Right atrium auricular region (tissue), 2 donors: ENCODE measurements around the gene FGF12. TPM values are rescaled to one million over a fixed set of nuclear protein-coding genes. Genes with fewer than 3 reads are reported as not detected.

Experiments used
- DNase-seq: peaks from one replicate; pipeline ENCODE4 v3.0.0-alpha.2; 2019; ENCODE audit warnings: low spot score
- H3K27ac ChIP-seq, 2 donors: fragments of 200-600 bp; sonication (generic); 1 replicate in 1 of 2; 2 replicates in 1 of 2; pipeline ENCODE4 v1.5.1; 2016 to 2019
- H3K27me3 ChIP-seq, 2 donors: fragments of 200-600 bp; sonication (generic); one replicate each; pipeline versions ENCODE4 v1.5.1 to v1.6.0; 2017 to 2019
- H3K36me3 ChIP-seq: fragments of 200-600 bp; sonication (generic); one replicate; pipeline ENCODE4 v1.5.1; 2016
- H3K4me1 ChIP-seq, 2 donors: fragments of 200-600 bp; sonication (generic); one replicate each; pipeline versions ENCODE4 v1.5.1 to v1.6.0; 2017 to 2019
- H3K4me3 ChIP-seq, 2 donors: fragments of 200-600 bp; sonication (generic); 1 replicate in 1 of 2; 2 replicates in 1 of 2; pipeline ENCODE4 v1.5.1; 2017 to 2019; ENCODE audit warnings: mild to moderate bottlenecking in 1 of 2, moderate library complexity in 1 of 2
- H3K9me3 ChIP-seq, 2 donors: fragments of 200-600 bp; sonication (generic); one replicate each; pipeline ENCODE4 v1.5.1; 2019
- CTCF ChIP-seq, 2 donors: fragments of 200-600 bp; sonication (generic); IDR thresholded peaks; one replicate each; pipeline ENCODE4 v1.5.1; 2019; ENCODE audit warnings: antibody characterized with exemption in 2 of 2
- total RNA-seq, 2 donors: library from RNA; depleted of rRNA; stranded (reverse); fragments of >200 nt; gene quantifications; one replicate each; pipeline ENCODE4 v1.1.0, GENCODE V29; 2016

The FGF12 gene
- total RNA-seq, 2 donors from 2014 or later, result 126 to 218 TPM

- Histone ChIP-seq H3K4me3 (no peak overlapping the region), H3K36me3 (no peaks in the 10 kb centered on the region), H3K27me3 (no peaks in the 10 kb centered on the region), H3K27ac (peak overlapping the region; percentile 76 to 94), H3K4me1 (no peaks in the 10 kb centered on the region), H3K9me3 (no peaks in the 10 kb centered on the region)
- no peak for DNase-seq
- TF ChIP-seq CTCF (IDR thresholded peaks at IDR 0.05), result no peak
Observed at GRCh38 chr3:192570315-192570714, 157.0 kb downstream of the FGF12 start.

GRCh38 chr3:192566706-192567290 is 160.5 kb downstream of the FGF12 start:
- no peaks in the 10 kb centered on the region for H3K27me3 ChIP-seq
- H3K4me3 ChIP-seq, result peak overlapping the region; percentile 15 to 18
- no peaks in the 10 kb centered on the region for H3K36me3 ChIP-seq
- H3K4me1 ChIP-seq, result no peaks in the 10 kb centered on the region
- no peaks in the 10 kb centered on the region for H3K9me3 ChIP-seq
- TF ChIP-seq CTCF (IDR thresholded peaks at IDR 0.05), result peak; percentile 85 to 93
- DNase-seq, result peak; percentile 81
- peak overlapping the region; percentile 6 to 94 for H3K27ac ChIP-seq

GRCh38 chr3:192564611-192565010 is 162.7 kb downstream of the FGF12 start:
- Histone ChIP-seq H3K4me1 (no peaks in the 10 kb centered on the region), H3K9me3 (no peaks in the 10 kb centered on the region), H3K36me3 (no peaks in the 10 kb centered on the region), H3K27me3 (no peaks in the 10 kb centered on the region), H3K27ac (no peak overlapping the region), H3K4me3 (no peak overlapping the region)
- DNase-seq, result no peak
- TF ChIP-seq CTCF (IDR thresholded peaks at IDR 0.05), result no peak

GRCh38 chr3:192563417-192563816 is 163.9 kb downstream of the FGF12 start:
- no peak for DNase-seq
- Histone ChIP-seq H3K4me1 (no peaks in the 10 kb centered on the region), H3K4me3 (no peak overlapping the region), H3K27me3 (no peaks in the 10 kb centered on the region), H3K27ac (no peak overlapping the region), H3K36me3 (no peaks in the 10 kb centered on the region), H3K9me3 (no peaks in the 10 kb centered on the region)
- TF ChIP-seq CTCF (IDR thresholded peaks at IDR 0.05), result no peak

GRCh38 chr3:192553707-192554106 is 173.6 kb downstream of the FGF12 start:
- DNase-seq, result no peak
- H3K27ac ChIP-seq, result no peak overlapping the region
- peaks cover 0 to 12% of the 10 kb centered on the region in 2 donors for H3K4me1 ChIP-seq
- no peak for TF ChIP-seq CTCF (IDR thresholded peaks at IDR 0.05)
- no peaks in the 10 kb centered on the region for H3K27me3 ChIP-seq
- H3K36me3 ChIP-seq, result no peaks in the 10 kb centered on the region
- H3K4me3 ChIP-seq, result no peak overlapping the region
- peaks cover 0 to 10% of the 10 kb centered on the region in 2 donors for H3K9me3 ChIP-seq

GRCh38 chr3:192550356-192550755 is 177.0 kb downstream of the FGF12 start:
- peaks cover 0 to 20% of the 10 kb centered on the region in 2 donors for H3K4me1 ChIP-seq
- peaks cover 0 to 10% of the 10 kb centered on the region in 2 donors for H3K9me3 ChIP-seq
- no peaks in the 10 kb centered on the region for H3K36me3 ChIP-seq
- DNase-seq, result no peak
- H3K27me3 ChIP-seq, result no peaks in the 10 kb centered on the region
- H3K4me3 ChIP-seq, result no peak overlapping the region
- no peak for TF ChIP-seq CTCF (IDR thresholded peaks at IDR 0.05)
- no peak overlapping the region for H3K27ac ChIP-seq
